ENCODE measurements around the gene WBP2. TPM values are rescaled to one million over a fixed set of nuclear protein-coding genes. Genes with fewer than 3 reads are reported as not detected.

The WBP2 gene
- total and polyA plus RNA-seq, 9 of the 15 experiments (the other 6 are each of a cell fraction or from before 2014, with no cell fraction given) = 2.2 to 74.3 (median 20.0) TPM

DNA sequence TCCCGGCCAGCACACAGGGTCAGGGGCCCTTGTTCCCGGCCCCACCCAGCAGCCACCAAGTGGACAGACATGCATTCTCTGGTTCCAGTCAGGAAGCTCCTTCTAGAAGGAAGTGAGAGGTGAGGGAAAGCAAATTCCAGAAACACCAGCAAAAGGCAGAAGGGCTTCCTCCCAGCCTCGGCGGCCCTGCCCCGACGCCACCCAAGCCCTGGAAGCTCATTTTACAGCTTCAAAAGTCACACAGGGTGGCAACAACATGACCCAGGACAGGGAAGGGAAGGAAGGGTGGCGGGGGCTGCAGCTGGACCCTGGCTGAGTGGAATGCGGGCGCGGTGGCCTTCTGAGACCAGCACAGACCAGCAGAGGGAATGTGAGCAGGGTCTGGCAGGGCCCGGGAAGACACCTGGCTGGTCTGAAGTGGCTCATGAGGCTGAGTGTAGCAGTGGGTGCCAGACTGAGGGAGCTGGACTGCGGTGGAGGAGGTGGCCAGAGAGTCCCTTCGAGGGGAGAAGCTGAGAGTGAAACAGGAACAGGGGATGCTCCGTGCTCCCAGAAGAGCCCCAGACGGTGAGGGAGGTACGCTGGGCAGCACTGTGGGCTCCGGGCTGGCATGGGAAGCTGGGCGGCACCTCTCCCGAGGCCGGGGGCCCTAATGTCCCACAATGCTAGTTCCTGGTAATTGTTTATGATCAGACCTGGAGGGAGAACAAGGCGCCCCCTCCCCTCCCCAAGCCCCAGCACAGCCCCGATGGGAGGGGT is 9.0 kb downstream of the WBP2 start:
- intact Hi-C loops (cut with micrococcal nuclease) = loop anchor here (5.0 kb wide), 2 partner anchors 69 to 84 kb away; a partner anchor contains a TSS
- H3K27me3 ChIP-seq (ENCODE audit: control insufficient read depth in 2 of 2, insufficient read depth in 2 of 2, low read length in 2 of 2) = no peaks in the 10 kb centered on the region
- 76% methylated on average over 12 of the region's 22 CpGs for WGBS (ENCODE audit: insufficient coverage, low coverage, missing lambda C conversion rate)
- ChIA-PET CTCF (ENCODE audit: low intra/inter-chr PET ratio) (no interaction called here), POLR2A (interaction anchor here (0.6 to 8.5 kb wide), 17 partner anchors 9 to 555 kb away, joined by 3 to 145 read pairs (median 4); partner anchors contain the start of genes TRIM65 and WBP2)
- ATAC-seq = no peak
- peak overlapping the region; percentile 88 to 95 for H3K9ac ChIP-seq (ENCODE audit: insufficient read depth in 1 of 2, low read depth in 2 of 2, low read length in 2 of 2)
- H4K20me1 ChIP-seq (replicated peaks; ENCODE audit: control insufficient read depth, insufficient read depth, low read length) = no peaks in the 10 kb centered on the region
- H3K27ac ChIP-seq (ENCODE audit: extremely low read depth, low read depth, low read length) = peak overlapping the region; percentile 95
- peaks cover 62% of the 10 kb centered on the region for H3K36me3 ChIP-seq (ENCODE audit: control insufficient read depth, insufficient read depth, low read length)
- H2AFZ ChIP-seq (ENCODE audit: low read depth, low read length) = peak overlapping the region; percentile 38
- H3K9me1 ChIP-seq (ENCODE audit: control insufficient read depth, insufficient read depth, low read length) = no peaks in the 10 kb centered on the region
- no peak for TF ChIP-seq PTRF (tag; IDR thresholded peaks at IDR 0.05)
- TF ChIP-seq CHD7 (IDR thresholded peaks at IDR 0.05; ENCODE audit: low read depth, low read length) = no peak
- peak; percentile 28; the same call in 1 of the 2 replicates for TF ChIP-seq RBFOX2 (IDR thresholded peaks at IDR 0.05; ENCODE audit: low read depth, low read length)
- 0 out of 2 replicates have a peak, but pooled peaks have one; percentile 57 for TF ChIP-seq CBFB (CRISPR knock-in tag; IDR thresholded peaks at IDR 0.05)
- TF ChIP-seq POLR2G (IDR thresholded peaks at IDR 0.05; ENCODE audit: low read depth, low read length) = peak; percentile 42
- 0 out of 4 replicates have a peak, but pooled peaks of 1 of the 2 experiments have one; percentile 34 for TF ChIP-seq KDM4B (IDR thresholded peaks at IDR 0.05; ENCODE audit: borderline replicate concordance in 2 of 2, low read depth in 1 of 2)
- no peaks in the 10 kb centered on the region for H3K9me3 ChIP-seq (replicated peaks; ENCODE audit: control insufficient read depth, insufficient read depth, low read depth, low read length)
- peak overlapping the region; percentile 99 for H3K4me2 ChIP-seq (ENCODE audit: insufficient read depth, low read length)
- no peak overlapping the region for H3K4me3 ChIP-seq
- H3K79me2 ChIP-seq (ENCODE audit: control insufficient read depth, insufficient read depth, low read length) = peaks cover 43% of the 10 kb centered on the region
- TSS peak; percentile 13 for BruUV-seq (replicated peaks)
- peak in 1 of 4 experiments; percentile 16 for DNase-seq (ENCODE audit: extremely low read depth in 1 of 4, low spot score in 3 of 4)
- FAIRE-seq = no peak
- in situ Hi-C loops (cut with MboI) = no loop called here
- peaks cover 39 to 84% of the 10 kb centered on the region in 2 experiments for H3K4me1 ChIP-seq (replicated peaks in 1 of 2; ENCODE audit: control insufficient read depth in 2 of 2, insufficient read depth in 2 of 2, low read length in 2 of 2)

All from K562 (cell line).